ENCODE data around the gene NUF2.
"Not testable (repeated sequence)": the region's sequence is repeated elsewhere in the genome, so short reads cannot be mapped to it uniquely, and the experiment has no call there.

NUF2 gene

GRCh38 chr1:163335216-163335615 lies 13.5 kb downstream of the NUF2 start:
- no peak for DNase-seq (ENCODE audit: low spot score)

GRCh38 chr1:163337631-163338030 lies 15.9 kb downstream of the NUF2 start:
- DNase-seq (ENCODE audit: low spot score), result no peak

GRCh38 chr1:163346326-163346870 lies 24.6 kb downstream of the NUF2 start:
- DNase-seq (ENCODE audit: low spot score), result no peak

GRCh38 chr1:163347106-163347505 lies 25.4 kb downstream of the NUF2 start:
- DNase-seq (ENCODE audit: low spot score), result no peak

GRCh38 chr1:163351912-163352311 lies 30.2 kb downstream of the NUF2 start:
- DNase-seq (ENCODE audit: low spot score), result no peak

- no peak for DNase-seq (ENCODE audit: low spot score)
Observed at GRCh38 chr1:163357378-163357777, 35.6 kb downstream of the NUF2 start.

- DNase-seq (ENCODE audit: low spot score), result not testable (repeated sequence)
Observed at GRCh38 chr1:163358172-163358571, 36.4 kb downstream of the NUF2 start.

- DNase-seq (ENCODE audit: low spot score), result peak; percentile 58
Observed at GRCh38 chr1:163361123-163361934, 39.6 kb downstream of the NUF2 start.

GRCh38 chr1:163365186-163365585 lies 43.4 kb downstream of the NUF2 start:
- DNase-seq (ENCODE audit: low spot score), result no peak

GRCh38 chr1:163366555-163366954 lies 44.8 kb downstream of the NUF2 start:
- DNase-seq (ENCODE audit: low spot score), result no peak

GRCh38 chr1:163367721-163368120 lies 46.0 kb downstream of the NUF2 start:
- DNase-seq (ENCODE audit: low spot score), result no peak

- DNase-seq (ENCODE audit: low spot score), result no peak
Observed at GRCh38 chr1:163372576-163372975, 50.8 kb downstream of the NUF2 start.

- no peak for DNase-seq (ENCODE audit: low spot score)
Observed at GRCh38 chr1:163378554-163378953, 56.8 kb downstream of the NUF2 start.

- DNase-seq (ENCODE audit: low spot score), result no peak
Observed at GRCh38 chr1:163379801-163380200, 58.0 kb downstream of the NUF2 start.

GRCh38 chr1:163381487-163382184 lies 59.9 kb downstream of the NUF2 start:
- DNase-seq (ENCODE audit: low spot score), result no peak

GRCh38 chr1:163382395-163382794 lies 60.6 kb downstream of the NUF2 start:
- no peak for DNase-seq (ENCODE audit: low spot score)

- DNase-seq (ENCODE audit: low spot score), result no peak
Observed at GRCh38 chr1:163387146-163387545, 65.4 kb downstream of the NUF2 start.

GRCh38 chr1:163388970-163389369 lies 67.2 kb downstream of the NUF2 start:
- DNase-seq (ENCODE audit: low spot score), result no peak

- no peak for DNase-seq (ENCODE audit: low spot score)
Observed at GRCh38 chr1:163395790-163396189, 74.0 kb downstream of the NUF2 start.

- DNase-seq (ENCODE audit: low spot score), result no peak
Observed at GRCh38 chr1:163397451-163398200, 75.9 kb downstream of the NUF2 start.

- DNase-seq (ENCODE audit: low spot score), result no peak
Observed at GRCh38 chr1:163399001-163399400, 77.2 kb downstream of the NUF2 start.

GRCh38 chr1:163399976-163400601 lies 78.3 kb downstream of the NUF2 start:
- DNase-seq (ENCODE audit: low spot score), result no peak

Measured in NAMALWA (cell line).